ENCODE measurements around the gene CLIP2.
"Not testable (repeated sequence)": the region's sequence is repeated elsewhere in the genome, so short reads cannot be mapped to it uniquely, and the experiment has no call there.

CLIP2 gene

GRCh38 chr7:74338366-74339108 lies 49.3 kb downstream of the CLIP2 start:
- no peak for DNase-seq

- DNase-seq, result not testable (repeated sequence)
These were observed 50.4 kb downstream of the CLIP2 start for GRCh38 chr7:74339648-74340047.

GRCh38 chr7:74343281-74344131 lies 54.3 kb downstream of the CLIP2 start:
- no peak for DNase-seq

DNA sequence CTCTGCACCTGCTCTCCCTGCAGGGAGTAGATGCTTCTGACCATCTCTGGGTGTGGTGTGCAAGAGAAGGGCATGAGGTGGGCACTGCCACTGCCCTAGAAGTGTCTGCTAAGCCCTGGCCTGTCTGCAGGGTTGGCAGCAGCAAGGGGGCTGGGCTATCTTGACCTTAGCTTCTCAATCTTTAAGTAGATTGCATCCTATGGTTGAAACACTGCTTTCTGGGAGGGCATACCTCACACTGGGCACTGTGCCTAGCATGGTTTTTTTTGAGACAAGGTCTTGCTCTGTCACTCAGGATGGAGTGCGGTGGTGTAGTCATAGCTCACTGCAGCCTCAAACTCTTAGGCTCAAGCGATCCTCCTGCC lies 54.9 kb downstream of the CLIP2 start:
- no peak for DNase-seq

- no peak for DNase-seq
These were observed 55.6 kb downstream of the CLIP2 start for GRCh38 chr7:74344786-74345185.

DNA sequence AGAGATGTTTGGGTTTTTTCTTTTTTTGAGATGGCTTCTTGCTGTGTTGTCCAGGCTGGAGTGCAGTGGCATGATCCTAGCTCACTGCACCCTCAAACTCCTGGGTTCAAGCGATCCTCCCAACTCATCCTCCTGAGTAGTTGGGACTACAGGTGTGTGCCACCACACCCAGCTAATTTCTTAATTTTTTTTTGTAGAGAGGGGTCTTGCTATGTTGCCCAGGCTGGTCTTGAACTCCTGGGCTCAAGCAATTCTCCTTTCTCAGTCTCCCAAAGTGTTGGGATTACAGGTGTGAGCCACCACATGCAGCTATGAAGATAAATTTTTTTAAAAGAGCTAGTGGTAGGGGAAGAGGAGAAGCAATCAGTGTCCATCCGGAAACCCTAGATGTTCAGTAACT lies 56.8 kb downstream of the CLIP2 start:
- no peak for DNase-seq

DNA sequence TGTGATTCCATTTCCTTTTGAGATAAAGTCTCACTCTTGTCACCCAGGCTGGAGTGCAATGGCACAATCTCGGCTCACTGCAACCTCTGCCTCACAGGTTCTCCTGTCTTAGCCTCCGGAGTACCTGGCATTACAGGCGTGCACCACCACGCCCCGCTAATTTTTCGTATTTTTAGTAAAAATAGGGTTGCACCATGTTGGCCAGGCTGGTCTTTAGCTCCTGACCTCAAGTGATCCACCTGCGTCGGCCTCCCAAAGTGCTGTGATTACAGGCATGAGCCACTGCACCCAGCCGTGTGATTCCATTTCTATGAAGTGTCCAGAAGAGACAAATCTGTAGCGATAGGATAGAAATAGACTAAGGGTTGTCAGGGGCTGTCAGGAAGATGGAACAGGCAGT lies 60.4 kb downstream of the CLIP2 start:
- DNase-seq, result no peak

- DNase-seq, result no peak
These were observed 61.5 kb downstream of the CLIP2 start for GRCh38 chr7:74350751-74351150.

GRCh38 chr7:74351836-74352235 lies 62.6 kb downstream of the CLIP2 start:
- no peak for DNase-seq

GRCh38 chr7:74352551-74353138 lies 63.4 kb downstream of the CLIP2 start:
- not testable (repeated sequence) for DNase-seq

DNA sequence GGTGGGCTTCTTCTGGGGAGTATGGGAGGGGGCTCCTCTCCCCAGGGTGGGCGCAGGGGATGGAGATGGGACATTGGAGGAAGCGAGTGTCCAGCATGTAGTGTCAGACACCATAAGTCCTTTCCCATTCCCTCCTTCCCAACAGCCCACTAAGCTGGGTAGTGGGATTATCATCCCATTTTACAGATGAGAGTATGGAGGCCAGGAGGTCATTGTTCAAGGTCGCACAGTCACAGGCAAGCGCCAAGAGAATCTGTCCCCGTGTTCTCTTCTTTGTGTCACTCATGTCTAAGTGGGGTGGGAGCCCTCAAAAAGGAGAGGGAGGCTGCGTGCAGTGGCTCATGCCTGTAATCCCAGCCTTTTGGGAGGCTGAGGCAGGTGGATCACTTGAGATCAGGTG lies 64.8 kb downstream of the CLIP2 start:
- no peak for DNase-seq

DNA sequence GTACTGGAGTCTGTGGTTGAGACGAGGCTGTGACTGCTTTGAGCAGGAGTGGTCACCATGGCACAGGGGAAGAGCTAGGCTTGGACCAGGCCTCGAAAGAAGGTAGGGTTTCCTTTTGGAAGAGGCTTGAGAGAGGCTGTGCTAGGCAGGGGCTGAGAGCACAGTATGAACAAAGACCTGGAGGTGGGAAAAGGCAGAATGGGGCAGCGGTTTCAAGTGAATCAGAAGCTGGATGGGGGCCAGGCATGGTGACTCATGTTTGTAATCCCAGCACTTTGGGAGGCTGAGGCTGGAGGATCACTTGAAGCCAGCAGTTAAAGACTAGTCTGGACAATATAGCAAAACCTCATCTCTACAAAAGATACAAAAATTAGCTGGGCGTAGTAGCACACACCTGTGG lies 65.9 kb downstream of the CLIP2 start:
- no peak for DNase-seq

DNA sequence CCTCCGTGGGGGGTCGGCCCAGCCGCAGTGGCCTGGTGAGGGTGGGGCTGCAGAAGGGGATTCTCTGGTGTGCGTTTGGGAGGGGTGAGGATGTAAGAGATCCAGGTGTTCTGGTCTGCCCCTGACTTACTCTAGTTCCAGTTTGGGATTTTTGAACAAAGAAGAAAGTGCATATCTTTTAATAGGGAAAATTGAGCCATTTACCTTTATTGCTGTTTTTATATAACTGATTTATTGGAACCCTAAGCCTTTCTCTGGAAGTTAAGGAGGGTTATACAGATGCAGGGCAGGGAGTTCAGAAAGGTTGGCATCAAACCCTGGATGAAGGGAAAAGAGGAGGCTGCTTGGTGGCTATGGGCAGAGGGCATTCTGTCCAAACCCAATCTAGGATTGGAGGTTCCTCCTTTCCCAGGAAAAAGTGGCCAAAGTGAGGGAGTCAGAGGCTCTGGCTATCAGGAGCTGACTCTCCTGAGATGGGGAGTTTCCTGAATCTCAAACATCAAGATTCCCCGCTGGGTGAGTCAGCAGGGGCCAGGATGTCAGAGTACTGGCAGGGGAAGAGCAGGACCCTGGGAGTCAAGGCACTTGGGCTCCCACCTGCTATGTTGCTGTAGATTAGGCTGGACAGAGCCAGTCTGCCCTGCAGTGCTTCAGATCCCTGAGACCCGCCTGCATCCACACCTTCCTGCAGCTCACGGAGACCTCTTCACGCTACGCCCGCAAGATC lies 67.5 kb downstream of the CLIP2 start:
- DNase-seq, result no peak

DNA sequence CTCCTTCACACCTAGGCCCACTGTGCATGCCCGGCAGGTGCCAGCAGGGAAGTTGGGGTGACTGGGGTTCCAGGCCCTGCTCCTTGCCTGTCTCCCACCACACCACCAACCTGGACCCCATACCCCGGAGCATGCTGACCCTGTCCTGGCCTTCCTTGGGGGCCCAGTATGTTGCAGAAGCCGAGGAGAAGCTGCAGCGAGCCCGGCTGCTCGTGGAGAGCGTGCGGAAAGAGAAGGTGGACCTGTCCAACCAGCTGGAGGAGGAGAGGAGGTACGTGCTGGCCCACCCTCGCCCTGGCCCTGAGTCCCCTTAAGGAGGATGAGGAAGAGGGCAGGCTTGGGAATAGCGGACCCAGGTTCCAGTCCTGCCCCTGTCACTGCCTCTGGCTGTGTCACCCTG lies 70.8 kb downstream of the CLIP2 start:
- no peak for DNase-seq

DNA sequence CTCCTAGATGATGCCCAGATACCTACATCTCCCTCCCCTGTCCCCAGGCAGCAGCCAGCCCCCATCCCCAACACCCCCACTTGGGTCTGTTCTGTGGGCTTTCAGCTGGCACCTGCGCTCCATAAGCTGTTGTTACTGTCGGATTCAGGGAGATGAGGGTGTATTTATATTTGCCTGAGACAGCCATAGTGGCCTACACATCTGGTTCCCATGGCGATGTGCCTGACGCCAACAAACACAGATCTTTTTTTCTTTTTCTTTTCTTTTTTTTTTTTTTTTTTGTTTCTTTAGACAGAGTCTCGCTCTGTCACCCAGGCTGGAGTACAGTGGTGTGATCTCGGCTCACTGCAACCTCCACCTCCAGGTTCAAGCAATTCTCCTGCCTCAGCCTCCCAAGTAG lies 73.1 kb downstream of the CLIP2 start:
- DNase-seq, result no peak

DNA sequence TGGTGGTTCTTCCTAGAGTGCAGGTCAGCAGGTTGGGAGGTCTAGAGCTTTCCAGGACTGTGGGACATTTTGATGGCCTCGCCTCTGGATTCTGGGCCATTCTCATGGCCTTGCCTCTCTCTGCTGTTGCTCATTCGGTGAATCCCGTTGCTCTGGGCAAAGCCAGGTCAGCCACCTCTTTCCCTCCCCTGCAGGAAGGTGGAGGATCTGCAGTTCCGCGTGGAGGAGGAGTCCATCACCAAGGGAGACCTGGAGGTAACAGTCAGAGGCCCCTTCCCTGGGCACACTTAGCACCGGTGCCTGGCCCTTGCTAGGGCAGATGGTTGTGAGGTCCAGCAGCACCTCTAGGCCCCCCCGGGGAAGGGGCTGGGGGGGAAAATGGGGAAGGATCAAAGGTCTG lies 74.9 kb downstream of the CLIP2 start:
- DNase-seq, result peak; percentile 24

GRCh38 chr7:74365322-74366022 lies 76.3 kb downstream of the CLIP2 start:
- peak; percentile 94 for DNase-seq

DNA sequence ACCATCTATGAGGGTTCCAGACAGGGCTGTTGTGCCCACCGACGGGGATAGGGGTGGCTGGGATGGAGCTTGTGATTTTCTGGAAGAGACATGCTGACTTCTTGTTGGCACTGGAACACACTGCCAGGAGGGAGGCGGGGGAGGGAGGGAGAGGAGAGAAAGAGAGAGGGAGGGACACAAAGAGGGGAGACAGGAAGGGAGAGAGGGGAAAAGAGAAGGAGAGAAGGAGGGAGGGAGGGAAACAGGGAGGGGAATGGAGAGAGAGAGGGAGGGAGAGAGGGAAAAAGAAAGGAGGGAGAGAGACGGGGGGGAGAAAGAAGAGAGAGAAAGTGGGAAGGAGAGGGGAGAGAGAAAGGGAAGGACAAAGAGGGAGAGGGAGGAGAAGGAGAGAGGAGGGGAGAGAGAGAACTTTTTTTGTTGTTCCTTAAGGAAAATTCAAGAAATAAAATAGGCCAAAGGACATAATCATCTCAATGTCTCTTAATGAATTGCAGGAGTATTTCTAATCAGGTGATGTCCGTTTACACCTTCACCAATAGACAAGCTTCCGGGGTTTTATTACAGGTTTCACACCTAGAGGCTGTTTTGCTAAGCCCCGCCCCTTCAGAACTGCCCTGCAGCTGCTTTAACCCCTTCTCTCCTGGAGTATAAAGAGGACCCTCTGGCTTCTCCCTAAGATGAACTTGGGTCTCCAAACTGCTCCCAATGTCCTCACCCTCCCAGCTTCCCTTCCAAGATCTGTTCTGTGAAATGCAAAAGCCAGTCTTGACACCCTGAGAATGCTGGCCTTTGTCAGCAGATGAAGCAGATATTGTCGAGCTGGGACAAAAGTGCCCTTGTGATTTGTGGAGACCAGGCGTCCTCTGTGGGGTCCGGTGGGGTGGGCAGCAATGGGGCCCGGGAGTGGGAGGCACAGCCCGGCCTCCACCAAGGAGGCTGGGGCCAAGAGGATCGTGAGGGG lies 82.5 kb downstream of the CLIP2 start:
- DNase-seq, result peak; percentile 18

GRCh38 chr7:74372511-74373111 lies 83.4 kb downstream of the CLIP2 start:
- DNase-seq, result no peak

- DNase-seq, result no peak
These were observed 84.3 kb downstream of the CLIP2 start for GRCh38 chr7:74373536-74373935.

GRCh38 chr7:74375726-74376220 lies 86.6 kb downstream of the CLIP2 start:
- DNase-seq, result no peak

All from NCI-H82 (cell line).